ENCODE data around the gene HSBP1. TPM values are rescaled to one million over a fixed set of nuclear protein-coding genes. Genes with fewer than 3 reads are reported as not detected.

The HSBP1 gene
- 133 and 153 TPM in 2 replicates for total RNA-seq

GRCh38 chr16:83807710-83808572 lies at the start of gene HSBP1:
Gene HSBP1, plus strand, starts transcription at chr16:83807978. Its CDS starts 99 bp downstream, at chr16:83808077.

Other genes starting within 250 kb of the HSBP1 start
- 3.3 and 4.6 TPM in 2 replicates for gene MLYCD, start 91.1 kb downstream of the HSBP1 start, total RNA-seq
- gene OSGIN1, start 145.3 kb downstream of the HSBP1 start, total RNA-seq: 1.7 and 2.5 TPM in 2 replicates
- 0.14 and 0.18 TPM in 2 replicates for gene NECAB2, start 160.3 kb downstream of the HSBP1 start, total RNA-seq
- not detected in 2 replicates for gene SLC38A8, start 234.8 kb downstream of the HSBP1 start, total RNA-seq